Fibroblast of skin of right quadriceps (primary cell): ENCODE results near the gene KLK6.

ENCODE experiments used
- DNase-seq: peaks from one replicate; pipeline ENCODE4 v3.0.0-alpha.2; 2013

Gene KLK6

GRCh38 chr19:50947123-50947522 lies 22.3 kb downstream of the KLK6 start:
- no peak for DNase-seq

- DNase-seq: no peak
These were observed 24.6 kb downstream of the KLK6 start for GRCh38 chr19:50944795-50945194.

- no peak for DNase-seq
These were observed 26.1 kb downstream of the KLK6 start for GRCh38 chr19:50943074-50943828.

- no peak for DNase-seq
These were observed 29.8 kb downstream of the KLK6 start for GRCh38 chr19:50939596-50939995.

GRCh38 chr19:50933640-50934039 lies 35.8 kb downstream of the KLK6 start:
- no peak for DNase-seq

GRCh38 chr19:50932690-50933083 lies 36.7 kb downstream of the KLK6 start:
- DNase-seq: no peak

GRCh38 chr19:50932018-50932689 lies 37.2 kb downstream of the KLK6 start:
- DNase-seq: no peak

- no peak for DNase-seq
These were observed 38.4 kb downstream of the KLK6 start for GRCh38 chr19:50931023-50931422.

- no peak for DNase-seq
These were observed 40.6 kb downstream of the KLK6 start for GRCh38 chr19:50928831-50929230.

- no peak for DNase-seq
These were observed 43.2 kb downstream of the KLK6 start for GRCh38 chr19:50926144-50926543.

GRCh38 chr19:50925734-50926133 lies 43.7 kb downstream of the KLK6 start:
- no peak for DNase-seq

GRCh38 chr19:50924586-50924985 lies 44.8 kb downstream of the KLK6 start:
- no peak for DNase-seq

GRCh38 chr19:50922317-50922853 lies 47.0 kb downstream of the KLK6 start:
- DNase-seq: peak; percentile 64

- DNase-seq: no peak
These were observed 47.7 kb downstream of the KLK6 start for GRCh38 chr19:50921426-50922316.

- no peak for DNase-seq
These were observed 53.3 kb downstream of the KLK6 start for GRCh38 chr19:50916069-50916468.

- no peak for DNase-seq
These were observed 56.4 kb downstream of the KLK6 start for GRCh38 chr19:50912727-50913716.

GRCh38 chr19:50912102-50912599 lies 57.2 kb downstream of the KLK6 start:
- no peak for DNase-seq

GRCh38 chr19:50911206-50912101 lies 57.9 kb downstream of the KLK6 start, which contains the start of gene KLK4:
TSS of gene KLK4 (minus strand) at chr19:50911395. CDS start at chr19:50910738, 657 bp downstream.
- DNase-seq: no peak

GRCh38 chr19:50910722-50911121 lies 58.7 kb downstream of the KLK6 start:
- DNase-seq: no peak

- DNase-seq: peak; percentile 29
These were observed 59.9 kb downstream of the KLK6 start for GRCh38 chr19:50909240-50910070.
